GM12892 (cell line): ENCODE measurements around the gene LRRC38.

Experiments
- POLR2A ChIP-seq: IDR thresholded peaks from 2 replicates; pipeline ENCODE4 v1.6.1; 2011; ENCODE audit warnings: low read depth, low read length, control low read depth
- POLR2AphosphoS5 ChIP-seq: IDR thresholded peaks from 2 replicates; pipeline ENCODE4 v1.6.1; 2011; ENCODE audit warnings: low read depth, low read length, control low read depth
- TAF1 ChIP-seq: IDR thresholded peaks from 2 replicates; pipeline ENCODE4 v1.6.1; 2011; ENCODE audit warnings: low read depth, mild to moderate bottlenecking, control low read depth, low read length, borderline replicate concordance

GRCh38 chr1:13513895-13514546 lies at the start of gene LRRC38:
- TF ChIP-seq POLR2A (no peak), POLR2AphosphoS5 (no peak), TAF1 (no peak)
